A673 (cell line): ENCODE data around the gene CDK17. TPM values are rescaled to one million over a fixed set of nuclear protein-coding genes. Genes with fewer than 3 reads are reported as not detected.

ENCODE experiments used
- BruUV-seq: library from RNA; stranded (reverse); fragments of 400-500 nt; replicated peaks from 2 replicates; lab custom pipeline; 2021; lab: Mats Ljungman, UMichigan
- CTCF ChIA-PET: fragments of 300-600 bp; sonication (Branson Sonifier 250); formaldehyde crosslinking; loops from one replicate; lab custom pipeline; 2022; ENCODE audit warnings: antibody characterized with exemption; lab: Charles Lee
- POLR2A ChIA-PET: fragments of 300-600 bp; sonication (Branson Sonifier 250); formaldehyde crosslinking; loops from one replicate; lab custom pipeline; 2022; ENCODE audit warnings: antibody characterized with exemption; ENCODE audit not compliant: low non-redundant PET; lab: Charles Lee
- DNase-seq: peaks from one replicate; pipeline ENCODE4 v3.0.0-alpha.2; 2015; ENCODE audit warnings: low spot score
- H3K27ac ChIP-seq: fragments of 200-600 bp; sonication (generic); 2 replicates; pipeline ENCODE4 v1.5.1; 2016; ENCODE audit warnings: mixed run types, low read depth, mild to moderate bottlenecking, mixed read lengths, antibody characterized with exemption, low read length; ENCODE audit not compliant: poor library complexity, severe bottlenecking
- H3K27me3 ChIP-seq: fragments of 200-600 bp; sonication (generic); replicated peaks from 2 replicates; pipeline ENCODE4 v1.6.1; 2017; ENCODE audit warnings: mixed run types, low read depth, mild to moderate bottlenecking, mixed read lengths, antibody characterized with exemption, low read length; ENCODE audit not compliant: insufficient read depth, poor library complexity
- H3K36me3 ChIP-seq: fragments of 200-600 bp; sonication (generic); 2 replicates; pipeline ENCODE4 v1.6.1; 2016; ENCODE audit warnings: mixed run types, mild to moderate bottlenecking, mixed read lengths, antibody characterized with exemption, low read length; ENCODE audit not compliant: insufficient read depth, poor library complexity, severe bottlenecking
- H3K4me1 ChIP-seq: fragments of 200-600 bp; sonication (generic); 2 replicates; pipeline ENCODE4 v1.6.1; 2017; ENCODE audit warnings: mixed run types, mild to moderate bottlenecking, mixed read lengths, antibody characterized with exemption, low read length; ENCODE audit not compliant: insufficient read depth, poor library complexity, severe bottlenecking
- H3K4me3 ChIP-seq: fragments of 200-600 bp; sonication (generic); 2 replicates; pipeline ENCODE4 v1.5.1; 2016; ENCODE audit warnings: low read depth, mixed run types, mild to moderate bottlenecking, mixed read lengths, low read length; ENCODE audit not compliant: poor library complexity, severe bottlenecking
- H3K9me3 ChIP-seq: fragments of 200-600 bp; sonication (generic); 2 replicates; pipeline ENCODE4 v1.6.1; 2016; ENCODE audit warnings: mixed run types, low read depth, mild to moderate bottlenecking, mixed read lengths, antibody characterized with exemption, low read length; ENCODE audit not compliant: poor library complexity, severe bottlenecking
- CTCF ChIP-seq: fragments of 300-800, 200-600 bp; sonication (generic); conservative IDR thresholded peaks from 2 replicates; pipeline ENCODE4 v1.5.1; 2017; ENCODE audit warnings: low read depth, mild to moderate bottlenecking, antibody characterized with exemption, low read length, moderate library complexity, mixed read lengths
- EZH2 ChIP-seq: fragments of 200-600 bp; sonication (generic); IDR thresholded peaks from 2 replicates; pipeline ENCODE4 v1.6.1; 2017; ENCODE audit warnings: borderline replicate concordance, low read depth, mild to moderate bottlenecking, mixed read lengths, antibody characterized with exemption, low read length; ENCODE audit not compliant: poor library complexity, severe bottlenecking
- intact Hi-C: fragments of 100-400 bp; cut with micrococcal nuclease; formaldehyde crosslinking; loops from one replicate; pipeline ENCODE4 v1.10.0; 2022; ENCODE audit not compliant: unreplicated experiment
- total RNA-seq: library from RNA; stranded (reverse); gene quantifications from 2 replicates; pipeline ENCODE4 v1.2.3, GENCODE V29; 2021

Gene CDK17
- total RNA-seq, 1 experiment from 2014 or later: 34.8 TPM

GRCh38 chr12:96263449-96263902 lies 136.8 kb downstream of the CDK17 start:
- no peaks in the 10 kb centered on the region for H3K9me3 ChIP-seq
- POLR2A ChIA-PET: no interaction called here
- BruUV-seq: no TSS peak
- intact Hi-C loops: no loop called here
- H3K4me3 ChIP-seq: no peak overlapping the region
- peaks cover 13% of the 10 kb centered on the region for H3K4me1 ChIP-seq
- CTCF ChIA-PET: no interaction called here
- H3K36me3 ChIP-seq: peaks cover 48% of the 10 kb centered on the region
- DNase-seq: no peak
- no peaks in the 10 kb centered on the region for H3K27me3 ChIP-seq
- TF ChIP-seq CTCF (no peak), EZH2 (no peak)
- no peak overlapping the region for H3K27ac ChIP-seq

GRCh38 chr12:96261557-96261956 lies 138.7 kb downstream of the CDK17 start:
- peaks cover 41% of the 10 kb centered on the region for H3K36me3 ChIP-seq
- no peak for DNase-seq
- POLR2A ChIA-PET: no interaction called here
- CTCF ChIA-PET: no interaction called here
- H3K27ac ChIP-seq: no peak overlapping the region
- peaks cover 32% of the 10 kb centered on the region for H3K4me1 ChIP-seq
- no peak overlapping the region for H3K4me3 ChIP-seq
- no peak for TF ChIP-seq EZH2
- TF ChIP-seq CTCF: no peak
- H3K9me3 ChIP-seq: no peaks in the 10 kb centered on the region
- BruUV-seq: no TSS peak
- intact Hi-C loops: no loop called here
- H3K27me3 ChIP-seq: no peaks in the 10 kb centered on the region

- no peaks in the 10 kb centered on the region for H3K27me3 ChIP-seq
- no peak overlapping the region for H3K27ac ChIP-seq
- POLR2A ChIA-PET: no interaction called here
- peaks cover 36% of the 10 kb centered on the region for H3K36me3 ChIP-seq
- DNase-seq: no peak
- intact Hi-C loops: no loop called here
- no peaks in the 10 kb centered on the region for H3K9me3 ChIP-seq
- peaks cover 32% of the 10 kb centered on the region for H3K4me1 ChIP-seq
- CTCF ChIA-PET: no interaction called here
- no peak overlapping the region for H3K4me3 ChIP-seq
- BruUV-seq: no TSS peak
- TF ChIP-seq CTCF: no peak
- no peak for TF ChIP-seq EZH2
These were observed 139.6 kb downstream of the CDK17 start for GRCh38 chr12:96260644-96261043.
